HepG2 (cell line): ENCODE data around the gene CD109. TPM values are rescaled to one million over a fixed set of nuclear protein-coding genes. Genes with fewer than 3 reads are reported as not detected.

ENCODE experiments used
- ELF3 ChIP-seq: IDR thresholded peaks from 2 replicates; pipeline ENCODE4 v1.6.1; 2016; ENCODE audit warnings: missing genetic modification reagents, missing compliant biosample characterization
- GPBP1L1 ChIP-seq: sonication (generic); formaldehyde crosslinking; IDR thresholded peaks from 2 replicates; pipeline ENCODE4 v1.5.0; 2020; ENCODE audit warnings: mild to moderate bottlenecking, missing genetic modification reagents
- HHEX ChIP-seq: IDR thresholded peaks from 2 replicates; pipeline ENCODE4 v1.6.1; 2016; ENCODE audit warnings: control low read depth
- HIC2 ChIP-seq: sonication (generic); formaldehyde crosslinking; IDR thresholded peaks from 2 replicates; pipeline ENCODE4 v1.9.0; 2022; ENCODE audit warnings: low read depth, missing genetic modification reagents
- KLF6 ChIP-seq: IDR thresholded peaks from 2 replicates; pipeline ENCODE4 v1.8.0; 2016; ENCODE audit warnings: missing biosample characterization, missing genetic modification reagents
- MXD1 ChIP-seq: sonication (generic); formaldehyde crosslinking; IDR thresholded peaks from 2 replicates; pipeline ENCODE4 v1.4.0; 2020; ENCODE audit warnings: mild to moderate bottlenecking, missing genetic modification reagents
- POLR2AphosphoS5 ChIP-seq: IDR thresholded peaks from 2 replicates; pipeline ENCODE4 v1.6.1; 2012; ENCODE audit warnings: low read depth, low read length
- PRPF4 ChIP-seq: fragments of 200-400 bp; formaldehyde crosslinking; IDR thresholded peaks from 2 replicates; pipeline ENCODE4 v1.6.1; 2016; ENCODE audit warnings: low read length, low read depth; ENCODE audit not compliant: poor library complexity, severe bottlenecking
- REL ChIP-seq: sonication (generic); formaldehyde crosslinking; conservative IDR thresholded peaks from 2 replicates; pipeline ENCODE4 v1.8.0; 2022; ENCODE audit warnings: mild to moderate bottlenecking, missing genetic modification reagents, moderate library complexity
- STAT5B ChIP-seq: sonication (generic); formaldehyde crosslinking; IDR thresholded peaks from 2 replicates; pipeline ENCODE4 v1.4.0; 2020; ENCODE audit warnings: missing genetic modification reagents
- ZC3H4 ChIP-seq: sonication (generic); formaldehyde crosslinking; IDR thresholded peaks from 2 replicates; pipeline ENCODE4 v1.4.0; 2020; ENCODE audit warnings: missing genetic modification reagents, borderline replicate concordance
- ZNF180 ChIP-seq: sonication (generic); formaldehyde crosslinking; IDR thresholded peaks from 2 replicates; pipeline ENCODE4 v1.4.0; 2020; ENCODE audit warnings: low read depth, missing genetic modification reagents, borderline replicate concordance
- ZNF766 ChIP-seq: sonication (generic); formaldehyde crosslinking; IDR thresholded peaks from 2 replicates; pipeline ENCODE4 v1.5.0; 2020; ENCODE audit warnings: missing genetic modification reagents, borderline replicate concordance
- ZNF841 ChIP-seq: sonication (generic); formaldehyde crosslinking; IDR thresholded peaks from 2 replicates; pipeline ENCODE4 v1.8.1; 2023; ENCODE audit warnings: missing genetic modification reagents, borderline replicate concordance
- ZSCAN29 ChIP-seq: sonication (generic); formaldehyde crosslinking; conservative IDR thresholded peaks from 2 replicates; pipeline ENCODE4 v1.4.0; 2020; ENCODE audit warnings: mild to moderate bottlenecking, missing genetic modification reagents
- polyA plus RNA-seq, 8 experiments: library from polyadenylated mRNA; depleted of rRNA in 3 of 8; stranded (reverse) in 7 of 8; unstranded in 1 of 8; fragments of >200 nt; fragmentation: Illumina TruSeq in 4 of 8; extraction: Trizol in 4 of 8; gene quantifications; 2 replicates each; pipeline versions ENCODE4 v1.2.1 to v1.2.3, GENCODE V29; 2011 to 2016; ENCODE audit warnings: low read depth in 4 of 8, missing spikeins in 1 of 8, mixed read lengths in 1 of 8; ENCODE audit not compliant: insufficient read depth in 1 of 8
- total RNA-seq, 5 experiments: library from RNA; depleted of rRNA; stranded (reverse); fragments of >200 nt; fragmentation: Illumina TruSeq; extraction: Trizol; gene quantifications; 2 replicates each; pipeline ENCODE4 v1.2.3, GENCODE V29; 2016; ENCODE audit warnings: low read depth in 1 of 5
- TF ChIP-seq, protein P1 (sequence below), 2 experiments: sonication (generic) in 1 of 2; formaldehyde crosslinking in 1 of 2; IDR thresholded peaks; 2 replicates each; pipeline versions ENCODE4 v1.4.0 to v1.6.1; 2016 to 2020; ENCODE audit warnings: borderline replicate concordance in 1 of 2, low read depth in 1 of 2, mild to moderate bottlenecking in 1 of 2, missing genetic modification reagents in 1 of 2
- TF ChIP-seq, protein P2 (sequence below): sonication (generic); formaldehyde crosslinking; IDR thresholded peaks from 2 replicates; pipeline ENCODE4 v1.4.0; 2020; ENCODE audit warnings: missing genetic modification reagents, mild to moderate bottlenecking, borderline replicate concordance

Gene CD109
- total and polyA plus RNA-seq, 2 of the 13 experiments (the other 11 are each of a cell fraction or from before 2014, with no cell fraction given), result 0.93 to 2.1 TPM

GRCh38 chr6:73653571-73654424 is 42.2 kb upstream of the CD109 start, which contains the start of gene SLC17A5 (continued):
- TF ChIP-seq, protein P1, sequence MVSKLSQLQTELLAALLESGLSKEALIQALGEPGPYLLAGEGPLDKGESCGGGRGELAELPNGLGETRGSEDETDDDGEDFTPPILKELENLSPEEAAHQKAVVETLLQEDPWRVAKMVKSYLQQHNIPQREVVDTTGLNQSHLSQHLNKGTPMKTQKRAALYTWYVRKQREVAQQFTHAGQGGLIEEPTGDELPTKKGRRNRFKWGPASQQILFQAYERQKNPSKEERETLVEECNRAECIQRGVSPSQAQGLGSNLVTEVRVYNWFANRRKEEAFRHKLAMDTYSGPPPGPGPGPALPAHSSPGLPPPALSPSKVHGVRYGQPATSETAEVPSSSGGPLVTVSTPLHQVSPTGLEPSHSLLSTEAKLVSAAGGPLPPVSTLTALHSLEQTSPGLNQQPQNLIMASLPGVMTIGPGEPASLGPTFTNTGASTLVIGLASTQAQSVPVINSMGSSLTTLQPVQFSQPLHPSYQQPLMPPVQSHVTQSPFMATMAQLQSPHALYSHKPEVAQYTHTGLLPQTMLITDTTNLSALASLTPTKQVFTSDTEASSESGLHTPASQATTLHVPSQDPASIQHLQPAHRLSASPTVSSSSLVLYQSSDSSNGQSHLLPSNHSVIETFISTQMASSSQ (IDR thresholded peaks at IDR 0.05; ENCODE audit: low read depth), result no peak
- TF ChIP-seq, protein P1 (CRISPR knock-in tag; IDR thresholded peaks at IDR 0.05; ENCODE audit: borderline replicate concordance), result peak; percentile 23; the same call in 1 of the 2 replicates
- peak; percentile 57; the same call in 1 of the 2 replicates for TF ChIP-seq ZSCAN29
- TF ChIP-seq ZNF180 (CRISPR knock-in tag), result no peak
- TF ChIP-seq, protein P2, sequence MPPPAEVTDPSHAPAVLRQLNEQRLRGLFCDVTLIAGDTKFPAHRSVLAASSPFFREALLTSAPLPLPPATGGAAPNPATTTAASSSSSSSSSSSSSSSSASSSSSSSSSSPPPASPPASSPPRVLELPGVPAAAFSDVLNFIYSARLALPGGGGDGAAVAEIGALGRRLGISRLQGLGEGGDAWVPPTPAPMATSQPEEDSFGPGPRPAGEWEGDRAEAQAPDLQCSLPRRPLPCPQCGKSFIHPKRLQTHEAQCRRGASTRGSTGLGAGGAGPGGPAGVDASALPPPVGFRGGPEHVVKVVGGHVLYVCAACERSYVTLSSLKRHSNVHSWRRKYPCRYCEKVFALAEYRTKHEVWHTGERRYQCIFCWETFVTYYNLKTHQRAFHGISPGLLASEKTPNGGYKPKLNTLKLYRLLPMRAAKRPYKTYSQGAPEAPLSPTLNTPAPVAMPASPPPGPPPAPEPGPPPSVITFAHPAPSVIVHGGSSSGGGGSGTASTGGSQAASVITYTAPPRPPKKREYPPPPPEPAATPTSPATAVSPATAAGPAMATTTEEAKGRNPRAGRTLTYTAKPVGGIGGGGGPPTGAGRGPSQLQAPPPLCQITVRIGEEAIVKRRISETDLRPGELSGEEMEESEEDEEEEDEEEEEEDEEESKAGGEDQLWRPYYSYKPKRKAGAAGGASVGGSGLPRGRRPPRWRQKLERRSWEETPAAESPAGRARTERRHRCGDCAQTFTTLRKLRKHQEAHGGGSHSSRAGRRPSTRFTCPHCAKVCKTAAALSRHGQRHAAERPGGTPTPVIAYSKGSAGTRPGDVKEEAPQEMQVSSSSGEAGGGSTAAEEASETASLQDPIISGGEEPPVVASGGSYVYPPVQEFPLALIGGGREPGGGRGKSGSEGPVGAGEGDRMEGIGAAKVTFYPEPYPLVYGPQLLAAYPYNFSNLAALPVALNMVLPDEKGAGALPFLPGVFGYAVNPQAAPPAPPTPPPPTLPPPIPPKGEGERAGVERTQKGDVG (CRISPR knock-in tag), result no peak
- TF ChIP-seq STAT5B, result no peak
- no peak for TF ChIP-seq MXD1
- TF ChIP-seq REL (CRISPR knock-in tag), result no peak
- TF ChIP-seq POLR2AphosphoS5, result peak; percentile 70
- no peak for TF ChIP-seq GPBP1L1 (CRISPR knock-in tag)
- no peak for TF ChIP-seq ZNF766 (CRISPR knock-in tag)
- no peak for TF ChIP-seq ZC3H4 (CRISPR knock-in tag)
- no peak; the same call in 1 of the 2 replicates for TF ChIP-seq ZNF841 (CRISPR knock-in tag)
- TF ChIP-seq HHEX, result no peak
- TF ChIP-seq ELF3 (CRISPR knock-in tag), result no peak; the same call in 1 of the 2 replicates
- no peak for TF ChIP-seq KLF6 (CRISPR knock-in tag)
- TF ChIP-seq HIC2 (CRISPR knock-in tag), result 0 out of 2 replicates have a peak, but pooled peaks have one; percentile 15
- TF ChIP-seq PRPF4, result no peak
